KOPT-K1 (cell line): ENCODE results near the gene THAP6.
A peak's percentile ranks its signal among the peaks of the same experiment; 100 is the strongest.
"Not testable (repeated sequence)": the region's sequence is repeated elsewhere in the genome, so short reads cannot be mapped to it uniquely, and the experiment has no call there.

ENCODE experiments used
- H3K27ac ChIP-seq: fragments of 200-600 bp; sonication (generic); 2 replicates; pipeline ENCODE4 v1.5.1; 2016; ENCODE audit warnings: antibody characterized with exemption, mild to moderate bottlenecking, low read depth, low read length; ENCODE audit not compliant: poor library complexity, severe bottlenecking
- H3K36me3 ChIP-seq: fragments of 200-600 bp; sonication (generic); 2 replicates; pipeline ENCODE4 v1.5.1; 2017; ENCODE audit warnings: antibody characterized with exemption, mild to moderate bottlenecking, low read length, moderate library complexity; ENCODE audit not compliant: insufficient read depth
- H3K9me3 ChIP-seq: fragments of 200-600 bp; sonication (generic); 2 replicates; pipeline ENCODE4 v1.5.1; 2017; ENCODE audit warnings: antibody characterized with exemption, low read length, mild to moderate bottlenecking; ENCODE audit not compliant: insufficient read depth, poor library complexity, severe bottlenecking

The THAP6 gene

GRCh38 chr4:75514131-75514948, at the start of gene THAP6, which contains the start of gene RCHY1:
Gene THAP6, plus strand, starts transcription at chr4:75514473. Its CDS starts 980 bp downstream, at chr4:75515453.
Gene RCHY1, minus strand, starts transcription at chr4:75514403. Its CDS starts 117 bp downstream, at chr4:75514286.
- Histone ChIP-seq H3K36me3 (peaks cover 23% of the 10 kb centered on the region), H3K9me3 (no peaks in the 10 kb centered on the region), H3K27ac (peak within 1 kb of the TSS; percentile 89)

- no peak overlapping the region for H3K27ac ChIP-seq
- H3K36me3 ChIP-seq = no peaks in the 10 kb centered on the region
- no peaks in the 10 kb centered on the region for H3K9me3 ChIP-seq
Observed at GRCh38 chr4:75469896-75470295, 44.4 kb upstream of the THAP6 start.

- Histone ChIP-seq H3K36me3 (no peaks in the 10 kb centered on the region), H3K27ac (no peak overlapping the region), H3K9me3 (no peaks in the 10 kb centered on the region)
Observed at GRCh38 chr4:75470738-75471137, 43.5 kb upstream of the THAP6 start.

GRCh38 chr4:75477201-75477600, 37.1 kb upstream of the THAP6 start:
- peaks cover 13% of the 10 kb centered on the region for H3K9me3 ChIP-seq
- H3K36me3 ChIP-seq = peaks cover 42% of the 10 kb centered on the region
- no peak overlapping the region for H3K27ac ChIP-seq

GRCh38 chr4:75484190-75484589, 30.1 kb upstream of the THAP6 start:
- peaks cover 85% of the 10 kb centered on the region for H3K36me3 ChIP-seq
- no peak overlapping the region for H3K27ac ChIP-seq
- H3K9me3 ChIP-seq = no peaks in the 10 kb centered on the region

- Histone ChIP-seq H3K36me3 (peaks cover 75% of the 10 kb centered on the region), H3K27ac (no peak overlapping the region), H3K9me3 (no peaks in the 10 kb centered on the region)
Observed at GRCh38 chr4:75490155-75490554, 24.1 kb upstream of the THAP6 start.

- H3K9me3 ChIP-seq = peaks cover 13% of the 10 kb centered on the region
- peaks cover 71% of the 10 kb centered on the region for H3K36me3 ChIP-seq
- H3K27ac ChIP-seq = no peak overlapping the region
Observed at GRCh38 chr4:75494563-75494962, 19.7 kb upstream of the THAP6 start.

GRCh38 chr4:75495476-75495875, 18.8 kb upstream of the THAP6 start:
- H3K36me3 ChIP-seq = peaks cover 71% of the 10 kb centered on the region
- peaks cover 22% of the 10 kb centered on the region for H3K9me3 ChIP-seq
- no peak overlapping the region for H3K27ac ChIP-seq

GRCh38 chr4:75496406-75496805, 17.9 kb upstream of the THAP6 start:
- H3K27ac ChIP-seq = no peak overlapping the region
- H3K36me3 ChIP-seq = peaks cover 67% of the 10 kb centered on the region
- peaks cover 23% of the 10 kb centered on the region for H3K9me3 ChIP-seq

- H3K36me3 ChIP-seq = peaks cover 69% of the 10 kb centered on the region
- H3K9me3 ChIP-seq = peaks cover 23% of the 10 kb centered on the region
- H3K27ac ChIP-seq = no peak overlapping the region
Observed at GRCh38 chr4:75497133-75497532, 17.1 kb upstream of the THAP6 start.

- Histone ChIP-seq H3K9me3 (peaks cover 23% of the 10 kb centered on the region), H3K36me3 (peaks cover 70% of the 10 kb centered on the region), H3K27ac (no peak overlapping the region)
Observed at GRCh38 chr4:75498041-75498440, 16.2 kb upstream of the THAP6 start.

- Histone ChIP-seq H3K36me3 (peaks cover 78% of the 10 kb centered on the region), H3K9me3 (peaks cover 23% of the 10 kb centered on the region), H3K27ac (no peak overlapping the region)
Observed at GRCh38 chr4:75499900-75500299, 14.4 kb upstream of the THAP6 start.

- peaks cover 23% of the 10 kb centered on the region for H3K9me3 ChIP-seq
- H3K36me3 ChIP-seq = peaks cover 79% of the 10 kb centered on the region
Observed at GRCh38 chr4:75502671-75503070, 11.6 kb upstream of the THAP6 start.

GRCh38 chr4:75505630-75506029, 8.6 kb upstream of the THAP6 start:
- peaks cover 63% of the 10 kb centered on the region for H3K36me3 ChIP-seq
- H3K27ac ChIP-seq = no peak overlapping the region
- no peaks in the 10 kb centered on the region for H3K9me3 ChIP-seq

More at GRCh38 chr4:75502671-75503070, 11.6 kb upstream of the THAP6 start:
- H3K27ac ChIP-seq = no peak overlapping the region

GRCh38 chr4:75509592-75509991, 4.7 kb upstream of the THAP6 start:
- H3K36me3 ChIP-seq = peaks cover 32% of the 10 kb centered on the region
- H3K9me3 ChIP-seq, H3K27ac ChIP-seq: not testable (repeated sequence)

- no peak overlapping the region for H3K27ac ChIP-seq
- H3K9me3 ChIP-seq = no peaks in the 10 kb centered on the region
- H3K36me3 ChIP-seq = peaks cover 13% of the 10 kb centered on the region
Observed at GRCh38 chr4:75511841-75512240, 2.4 kb upstream of the THAP6 start.
